Measurements from ENCODE around the gene KRT28.
A peak's percentile ranks its signal among the peaks of the same experiment; 100 is the strongest.
"Not testable (repeated sequence)": the region's sequence is repeated elsewhere in the genome, so short reads cannot be mapped to it uniquely, and the experiment has no call there.

The KRT28 gene

GRCh38 chr17:40819528-40820125 lies 19.9 kb upstream of the KRT28 start:
- peak; percentile 16 to 44 for DNase-seq (ENCODE audit: low read depth in 2 of 2)
- TF ChIP-seq CTCF (IDR thresholded peaks at IDR 0.05; ENCODE audit: low read depth, low read length), result no peak
- H3K4me3 ChIP-seq (replicated peaks in 1 of 2; ENCODE audit: low read depth in 2 of 2, low read length in 2 of 2), result peak overlapping the region; percentile 50 to 62

- peak overlapping the region; percentile 57 to 62 for H3K4me3 ChIP-seq (replicated peaks in 1 of 2; ENCODE audit: low read depth in 2 of 2, low read length in 2 of 2)
- DNase-seq (ENCODE audit: low read depth in 2 of 2), result peak; percentile 83 to 88
- TF ChIP-seq CTCF (IDR thresholded peaks at IDR 0.05; ENCODE audit: low read depth, low read length), result no peak
Observed at GRCh38 chr17:40818733-40819527, 19.2 kb upstream of the KRT28 start.

- no peak for TF ChIP-seq CTCF (IDR thresholded peaks at IDR 0.05; ENCODE audit: low read depth, low read length)
- peak overlapping the region; percentile 57 to 62 for H3K4me3 ChIP-seq (replicated peaks in 1 of 2; ENCODE audit: low read depth in 2 of 2, low read length in 2 of 2)
- DNase-seq (ENCODE audit: low read depth in 2 of 2), result no peak
Observed at GRCh38 chr17:40818343-40818732, 18.6 kb upstream of the KRT28 start.

- TF ChIP-seq CTCF (IDR thresholded peaks at IDR 0.05; ENCODE audit: low read depth, low read length), result no peak
- no peak overlapping the region for H3K4me3 ChIP-seq (replicated peaks in 1 of 2; ENCODE audit: low read depth in 2 of 2, low read length in 2 of 2)
- no peak for DNase-seq (ENCODE audit: low read depth in 2 of 2)
Observed at GRCh38 chr17:40817103-40817682, 17.4 kb upstream of the KRT28 start.

- TF ChIP-seq CTCF (IDR thresholded peaks at IDR 0.05; ENCODE audit: low read depth, low read length), result no peak
Observed at GRCh38 chr17:40816569-40816968, 16.8 kb upstream of the KRT28 start.

GRCh38 chr17:40815381-40815780 lies 15.6 kb upstream of the KRT28 start:
- no peak overlapping the region for H3K4me3 ChIP-seq (replicated peaks in 1 of 2; ENCODE audit: low read depth in 2 of 2, low read length in 2 of 2)
- no peak for TF ChIP-seq CTCF (IDR thresholded peaks at IDR 0.05; ENCODE audit: low read depth, low read length)
- no peak for DNase-seq (ENCODE audit: low read depth in 2 of 2)

More at GRCh38 chr17:40816569-40816968, 16.8 kb upstream of the KRT28 start:
- no peak overlapping the region for H3K4me3 ChIP-seq (replicated peaks in 1 of 2; ENCODE audit: low read depth in 2 of 2, low read length in 2 of 2)
- no peak for DNase-seq (ENCODE audit: low read depth in 2 of 2)

GRCh38 chr17:40814657-40815056 lies 14.9 kb upstream of the KRT28 start:
- DNase-seq (ENCODE audit: low read depth in 2 of 2); H3K4me3 ChIP-seq (replicated peaks in 1 of 2; ENCODE audit: low read depth in 2 of 2, low read length in 2 of 2): not testable (repeated sequence)

All from cardiac fibroblast (primary cell).